NCI-H2227 treated with DMSO at 0.1 percent for 48 hours (cell line): ENCODE data around the gene RPL39.
"Not testable (repeated sequence)": the region's sequence is repeated elsewhere in the genome, so short reads cannot be mapped to it uniquely, and the experiment has no call there.

Experiments
- DNase-seq: peaks from one replicate; lab custom pipeline; 2025; lab: John Stamatoyannopoulos, UW

Gene RPL39

GRCh38 chrX:119763181-119763580 lies 28.2 kb downstream of the RPL39 start:
- no peak for DNase-seq

GRCh38 chrX:119762718-119763117 lies 28.7 kb downstream of the RPL39 start:
- no peak for DNase-seq

DNA sequence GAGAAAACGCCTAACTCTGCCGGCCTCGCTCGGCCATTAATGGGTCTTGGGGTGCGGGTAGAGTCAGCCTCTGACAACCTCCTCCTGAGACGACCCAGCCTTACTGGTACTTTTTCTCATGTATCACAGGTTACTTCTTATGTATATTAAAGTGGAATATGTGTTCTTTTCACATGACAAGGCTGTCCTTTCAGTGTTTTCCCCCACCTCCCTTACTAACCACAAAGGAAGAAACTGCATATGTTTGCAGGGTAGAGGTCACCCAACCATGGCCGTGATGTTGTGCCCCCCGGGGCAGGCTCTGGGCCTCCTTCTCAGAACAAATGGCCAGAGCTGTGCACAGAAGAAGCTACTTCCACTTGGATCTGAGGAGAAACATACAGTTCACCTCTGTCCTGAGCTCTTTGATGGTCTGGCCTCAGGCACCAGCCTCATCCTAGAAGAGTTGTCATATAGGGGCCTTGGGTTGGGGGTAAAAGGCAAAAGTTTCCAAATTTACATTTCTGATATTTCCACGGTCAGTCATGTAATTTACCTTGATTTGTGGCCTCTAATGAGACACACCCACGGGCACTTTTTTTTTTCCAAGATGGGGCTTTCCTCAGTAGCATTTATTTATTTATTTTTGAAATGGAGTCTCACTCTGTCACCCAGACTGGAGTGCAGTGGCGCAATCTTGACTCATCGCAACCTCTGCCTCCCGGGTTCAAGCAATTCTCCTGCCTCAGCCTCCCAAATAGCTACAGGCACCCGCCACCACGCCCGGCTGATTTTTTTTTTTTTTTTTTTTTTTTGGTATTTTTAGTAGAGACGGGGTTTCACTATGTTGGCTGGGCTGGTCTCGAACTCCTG lies 31.2 kb downstream of the RPL39 start:
- DNase-seq, result no peak

- DNase-seq, result no peak
These were observed 32.1 kb downstream of the RPL39 start for GRCh38 chrX:119759248-119759766.

- no peak for DNase-seq
These were observed 32.6 kb downstream of the RPL39 start for GRCh38 chrX:119758731-119759247.

DNA sequence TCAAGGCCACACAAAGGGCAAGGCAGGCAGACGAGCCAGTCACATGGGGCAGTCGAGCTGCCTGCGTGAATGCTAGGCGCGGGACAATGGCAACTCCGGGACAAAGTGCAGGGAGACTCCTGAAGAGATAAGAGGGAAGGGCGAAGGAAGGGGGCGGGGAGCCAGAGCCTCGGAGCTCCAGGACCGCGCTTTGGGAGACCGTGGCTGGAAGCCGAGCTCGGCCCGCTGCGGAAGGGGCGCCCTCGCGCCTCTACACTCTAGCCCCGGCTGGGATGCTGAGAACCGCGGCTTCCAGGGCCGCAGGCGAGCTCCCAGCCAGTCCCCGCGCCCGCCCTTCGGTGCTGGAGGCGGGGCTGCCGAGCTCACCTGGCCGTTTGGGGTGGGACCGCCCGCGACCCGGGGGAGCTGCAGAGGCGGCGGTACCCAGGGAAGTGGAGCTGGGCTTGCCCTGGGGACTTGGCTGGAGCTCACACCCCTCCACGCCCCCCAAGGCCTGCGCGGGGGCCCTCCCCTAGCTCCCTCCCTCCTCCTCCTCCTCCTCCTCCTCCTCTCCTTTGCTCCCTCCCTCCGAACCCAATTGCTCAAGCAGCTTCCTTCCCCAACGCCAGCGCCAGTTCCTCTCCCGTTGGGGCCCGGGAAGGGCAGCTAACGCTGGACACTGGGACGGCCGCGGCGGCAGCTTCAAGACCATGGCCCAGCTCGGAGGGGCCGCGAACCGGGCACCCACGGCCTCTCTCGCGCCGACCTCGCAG lies 33.3 kb downstream of the RPL39 start, which contains the start of gene SOWAHD:
Gene SOWAHD, plus strand, starts transcription at position 610 of the 752 bp plus-strand sequence. Its CDS starts 80 bp downstream, at position 690.
- no peak for DNase-seq

DNA sequence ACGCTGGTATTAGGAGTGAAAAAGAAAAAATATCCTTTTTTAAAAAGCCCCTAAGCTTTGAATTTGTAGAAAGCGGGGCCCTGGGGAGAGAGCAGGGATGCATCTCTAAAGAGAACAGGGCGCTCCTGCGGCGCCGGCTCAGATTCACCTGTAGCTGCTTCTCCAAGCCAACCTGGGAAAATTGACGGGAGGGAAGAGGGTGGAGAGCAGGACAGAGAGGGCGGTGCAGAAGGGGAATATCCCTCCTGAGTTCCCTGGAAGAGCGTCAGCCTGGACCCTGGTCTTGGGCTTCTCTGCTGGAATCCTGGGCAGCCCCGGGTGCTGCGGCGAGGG lies 33.8 kb downstream of the RPL39 start:
- DNase-seq, result no peak

- DNase-seq, result no peak
These were observed 34.3 kb downstream of the RPL39 start for GRCh38 chrX:119756926-119757635.

GRCh38 chrX:119755981-119756533 lies 35.4 kb downstream of the RPL39 start:
- no peak for DNase-seq

GRCh38 chrX:119753639-119754257 lies 37.7 kb downstream of the RPL39 start:
- peak; percentile 47 for DNase-seq

GRCh38 chrX:119753001-119753400 lies 38.4 kb downstream of the RPL39 start:
- DNase-seq, result no peak

DNA sequence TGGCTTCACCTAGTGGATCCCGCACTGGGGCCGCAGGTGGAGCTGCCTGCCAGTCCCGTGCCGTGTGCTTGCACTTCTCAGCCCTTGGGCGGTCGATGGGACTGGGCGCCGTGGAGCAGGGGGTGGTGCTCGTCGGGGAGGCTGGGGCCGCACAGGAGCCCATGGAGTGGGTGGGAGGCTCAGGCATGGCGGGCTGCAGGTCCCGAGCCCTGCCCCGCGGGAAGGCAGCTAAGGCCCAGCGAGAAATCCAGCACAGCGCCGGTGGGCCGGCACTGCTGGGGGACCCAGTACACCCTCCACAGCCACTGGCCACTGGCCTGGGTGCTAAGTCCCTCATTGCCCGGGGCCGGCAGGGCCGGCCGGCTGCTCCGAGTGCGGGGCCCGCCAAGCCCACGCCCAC lies 40.7 kb downstream of the RPL39 start:
- DNase-seq, result not testable (repeated sequence)

DNA sequence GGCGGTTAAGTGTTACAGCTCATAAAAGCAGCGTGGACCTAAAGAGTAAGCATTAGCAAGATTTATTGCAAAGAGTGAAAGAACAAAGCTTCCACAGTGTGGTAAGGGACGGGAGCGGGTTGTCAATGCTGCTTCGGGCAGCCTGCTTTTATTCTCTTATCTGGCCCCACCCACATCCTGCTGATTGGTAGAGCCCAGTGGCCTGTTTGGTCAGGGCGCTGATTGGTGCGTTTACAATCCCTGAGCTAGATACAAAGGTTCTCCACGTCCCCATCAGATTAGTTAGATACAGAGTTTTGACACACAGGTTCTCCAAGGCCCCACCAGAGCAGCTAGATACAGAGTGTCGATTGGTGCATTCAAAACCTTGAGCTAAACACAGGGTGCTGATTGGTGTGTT lies 41.3 kb downstream of the RPL39 start:
- DNase-seq, result not testable (repeated sequence)

DNA sequence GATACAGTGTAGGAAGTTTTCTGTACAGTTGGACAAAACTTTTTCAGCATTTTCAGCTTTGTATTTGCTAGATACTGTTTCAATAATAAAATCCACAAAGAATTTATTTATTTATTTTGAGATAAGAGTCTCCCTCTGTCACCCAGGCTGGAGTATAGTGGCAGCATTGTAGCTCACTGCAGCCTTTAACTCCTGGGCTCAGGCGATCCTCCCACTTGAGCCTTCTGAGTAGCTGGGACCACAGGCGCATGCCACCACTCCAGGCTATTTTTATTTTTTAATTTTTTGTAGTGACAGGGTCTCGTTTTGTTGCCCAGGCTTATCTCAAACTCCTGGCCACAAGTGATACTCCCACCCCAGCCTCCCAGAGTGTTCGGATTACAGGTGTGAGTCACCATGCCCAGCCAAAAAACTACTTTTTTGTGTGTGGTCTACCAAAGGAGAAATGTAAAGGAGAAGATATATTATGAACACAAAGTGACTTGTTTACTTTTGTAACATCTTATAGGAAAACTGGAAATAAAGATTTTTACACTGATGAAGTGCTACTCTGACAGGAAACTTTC lies 46.1 kb downstream of the RPL39 start:
- DNase-seq, result no peak

DNA sequence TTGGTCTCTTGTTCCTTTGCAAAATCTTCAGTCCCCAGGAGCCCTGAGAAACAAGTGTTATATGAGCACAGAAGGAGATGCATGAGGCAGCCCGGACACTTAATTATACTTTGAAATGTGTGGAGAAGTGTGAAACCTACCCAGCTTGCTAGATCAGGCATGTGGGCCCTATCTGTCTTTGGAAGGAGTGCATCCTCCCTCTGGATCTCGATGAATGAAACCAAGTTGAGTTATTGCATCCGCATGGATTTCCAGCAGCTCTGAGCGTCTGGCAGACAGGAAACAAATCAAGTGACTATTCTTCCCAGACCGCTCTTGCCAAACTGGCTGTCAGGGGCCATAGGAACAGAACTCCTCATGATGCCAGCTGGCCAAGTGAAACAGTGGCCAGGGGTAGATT lies 52.7 kb downstream of the RPL39 start:
- no peak for DNase-seq
